HCT116 (cell line): ENCODE results near the gene DCUN1D1. TPM values are rescaled to one million over a fixed set of nuclear protein-coding genes. Genes with fewer than 3 reads are reported as not detected.

Experiments
- ATAC-seq: fragments of 200-7000 bp; cut with Tn5 transposase; 2 replicates; pipeline ENCODE4 v1.9.1; 2020; ENCODE audit warnings: mild to moderate bottlenecking, moderate library complexity
- BruUV-seq: library from RNA; stranded (reverse); fragments of 400-500 nt; replicated peaks from 2 replicates; lab custom pipeline; 2021; lab: Mats Ljungman, UMichigan
- CTCF ChIA-PET: fragments of 300-600 bp; sonication (Branson Sonifier 250); formaldehyde crosslinking; loops from one replicate; lab custom pipeline; 2021; ENCODE audit warnings: antibody characterized with exemption; lab: Charles Lee
- POLR2A ChIA-PET: fragments of 300-600, 350-600 bp; sonication (Branson Sonifier 250); formaldehyde crosslinking; loops from one replicate; lab custom pipeline; 2021; ENCODE audit warnings: antibody characterized with exemption; lab: Charles Lee
- RAD21 ChIA-PET, 2 experiments: fragments of 300-600 bp; sonication (Branson Sonifier 250); formaldehyde crosslinking; loops; one replicate each; lab custom pipeline; 2023; ENCODE audit warnings: low total read pairs in 2 of 2; ENCODE audit not compliant: uncharacterized antibody in 2 of 2, unreplicated experiment in 2 of 2, low non-redundant PET in 1 of 2; lab: Charles Lee
- DNase-seq: peaks from one replicate; pipeline ENCODE4 v3.0.0-alpha.2; 2010; ENCODE audit warnings: low read depth, low spot score
- H2AFZ ChIP-seq: fragments of 200-600 bp; shearing (Covaris generic), sonication (generic); 2 replicates; pipeline ENCODE4 v1.6.1; 2017; ENCODE audit warnings: low read depth, mixed run types, mixed read lengths, antibody characterized with exemption, low read length; ENCODE audit not compliant: poor library complexity, severe bottlenecking
- H3K27ac ChIP-seq: 2 replicates; pipeline ENCODE4 v1.5.1; 2012; ENCODE audit warnings: low read depth, low read length
- H3K27me3 ChIP-seq: fragments of 200-600 bp; sonication (generic); 2 replicates; pipeline ENCODE4 v1.6.1; 2016; ENCODE audit warnings: mixed run types, low read length, mixed read lengths; ENCODE audit not compliant: insufficient read depth
- H3K36me3 ChIP-seq, 2 experiments: fragments of 200-500 bp in 1 of 2; fragments of 200-600 bp in 1 of 2; sonication (Bioruptor generic) in 1 of 2; sonication (generic) in 1 of 2; 2 replicates each; pipeline versions ENCODE4 v1.5.1 to v1.6.1; 2014 to 2016; ENCODE audit warnings: low read length in 2 of 2, inconsistent platforms in 1 of 2, mixed read lengths in 1 of 2, mixed run types in 1 of 2; ENCODE audit not compliant: insufficient read depth in 2 of 2, control insufficient read depth in 1 of 2
- H3K4me1 ChIP-seq, 2 experiments: fragments of 200-600 bp in 1 of 2; sonication (generic) in 1 of 2; 2 replicates each; pipeline versions ENCODE4 v1.5.1 to v1.6.1; 2012 to 2017; ENCODE audit warnings: low read length in 2 of 2, inconsistent platforms in 1 of 2, mild to moderate bottlenecking in 1 of 2, mixed read lengths in 1 of 2, mixed run types in 1 of 2, moderate library complexity in 1 of 2; ENCODE audit not compliant: insufficient read depth in 2 of 2, control insufficient read depth in 1 of 2
- H3K4me2 ChIP-seq: fragments of 200-600 bp; sonication (generic); 2 replicates; pipeline ENCODE4 v1.6.1; 2017; ENCODE audit warnings: mixed run types, low read length, mixed read lengths
- H3K4me3 ChIP-seq, 2 experiments: fragments of 200-600 bp in 1 of 2; sonication (generic) in 1 of 2; replicated peaks in 1 of 2; 2 replicates each; pipeline ENCODE4 v1.5.1; 2011 to 2016; ENCODE audit warnings: low read length in 2 of 2, control low read depth in 1 of 2, low read depth in 1 of 2, mild to moderate bottlenecking in 1 of 2, mixed read lengths in 1 of 2, mixed run types in 1 of 2
- H3K79me2 ChIP-seq: fragments of 200-600 bp; sonication (generic); 2 replicates; pipeline ENCODE4 v1.6.1; 2017; ENCODE audit warnings: mild to moderate bottlenecking, mixed run types, low read length, moderate library complexity, mixed read lengths; ENCODE audit not compliant: insufficient read depth
- H3K9ac ChIP-seq: fragments of 200-600 bp; sonication (generic); 2 replicates; pipeline ENCODE4 v1.6.1; 2016; ENCODE audit warnings: low read length, mixed read lengths
- H3K9me2 ChIP-seq: fragments of 200-600 bp; sonication (generic), shearing (Covaris generic); 2 replicates; pipeline ENCODE4 v1.6.1; 2017; ENCODE audit warnings: mixed run types, mild to moderate bottlenecking, moderate library complexity; ENCODE audit not compliant: insufficient read depth
- H3K9me3 ChIP-seq, 2 experiments: fragments of 200-500 bp in 1 of 2; fragments of 200-600 bp in 1 of 2; sonication (Bioruptor generic) in 1 of 2; sonication (generic) in 1 of 2; 2 replicates each; pipeline ENCODE4 v1.6.1; 2014 to 2017; ENCODE audit warnings: low read length in 2 of 2, mixed read lengths in 2 of 2, inconsistent platforms in 1 of 2, low read depth in 1 of 2, mild to moderate bottlenecking in 1 of 2, mixed run types in 1 of 2, moderate library complexity in 1 of 2; ENCODE audit not compliant: control insufficient read depth in 1 of 2, insufficient read depth in 1 of 2
- H4K20me1 ChIP-seq: fragments of 200-600 bp; sonication (generic), shearing (Covaris generic); 2 replicates; pipeline ENCODE4 v1.6.1; 2017; ENCODE audit warnings: mixed run types, mild to moderate bottlenecking, moderate library complexity; ENCODE audit not compliant: insufficient read depth
- CEBPB ChIP-seq: IDR thresholded peaks from 2 replicates; pipeline ENCODE4 v1.6.1; 2012; ENCODE audit warnings: low read depth
- EZH2 ChIP-seq: fragments of 200-600 bp; sonication (generic); IDR thresholded peaks from 2 replicates; pipeline ENCODE4 v1.6.1; 2017; ENCODE audit warnings: antibody characterized with exemption, mixed run types
- JUND ChIP-seq: IDR thresholded peaks from 2 replicates; pipeline ENCODE4 v1.6.1; 2012
- POLR2AphosphoS5 ChIP-seq: IDR thresholded peaks from 2 replicates; pipeline ENCODE4 v1.6.1; 2011; ENCODE audit warnings: mild to moderate bottlenecking, low read depth, low read length, moderate library complexity
- RAD21 ChIP-seq: IDR thresholded peaks from 2 replicates; pipeline ENCODE4 v1.6.1; 2012; ENCODE audit warnings: low read depth, mild to moderate bottlenecking
- SIN3A ChIP-seq: IDR thresholded peaks from 2 replicates; pipeline ENCODE4 v1.6.1; 2012; ENCODE audit warnings: low read depth
- SP1 ChIP-seq: IDR thresholded peaks from 2 replicates; pipeline ENCODE4 v1.6.1; 2012; ENCODE audit warnings: low read depth
- SRF ChIP-seq: IDR thresholded peaks from 2 replicates; pipeline ENCODE4 v1.6.1; 2012; ENCODE audit warnings: low read depth
- TCF7L2 ChIP-seq: IDR thresholded peaks from 2 replicates; pipeline ENCODE4 v1.7.0; 2011; ENCODE audit warnings: borderline replicate concordance, inconsistent platforms; ENCODE audit not compliant: insufficient read depth, insufficient read length; ENCODE audit errors: extremely low read depth
- ZNF274 ChIP-seq: fragments of 200-500 bp; sonication (Bioruptor generic); IDR thresholded peaks from 2 replicates; pipeline ENCODE4 v1.6.1; 2014; ENCODE audit warnings: mild to moderate bottlenecking, low read depth, low read length, inconsistent platforms
- intact Hi-C: fragments of 100-400 bp; cut with micrococcal nuclease; formaldehyde crosslinking; loops from 2 replicates; pipeline ENCODE4 v1.10.0; 2022
- total RNA-seq: library from RNA; stranded (reverse); gene quantifications from one replicate; pipeline ENCODE4 v1.2.1, GENCODE V29; 2021; ENCODE audit not compliant: unreplicated experiment
- TF ChIP-seq, protein P1 (sequence below): IDR thresholded peaks from 2 replicates; pipeline ENCODE4 v1.6.1; 2012
- TF ChIP-seq, protein P2 (sequence below): IDR thresholded peaks from 2 replicates; pipeline ENCODE4 v1.6.1; 2012; ENCODE audit warnings: low read depth
- TF ChIP-seq, protein P3 (sequence below): IDR thresholded peaks from 2 replicates; pipeline ENCODE4 v1.6.1; 2011; ENCODE audit warnings: mild to moderate bottlenecking, low read length, moderate library complexity; ENCODE audit not compliant: insufficient replicate concordance; ENCODE audit errors: extremely low read depth

The DCUN1D1 gene
- total RNA-seq, 1 experiment from 2014 or later: 46.9 TPM

DNA sequence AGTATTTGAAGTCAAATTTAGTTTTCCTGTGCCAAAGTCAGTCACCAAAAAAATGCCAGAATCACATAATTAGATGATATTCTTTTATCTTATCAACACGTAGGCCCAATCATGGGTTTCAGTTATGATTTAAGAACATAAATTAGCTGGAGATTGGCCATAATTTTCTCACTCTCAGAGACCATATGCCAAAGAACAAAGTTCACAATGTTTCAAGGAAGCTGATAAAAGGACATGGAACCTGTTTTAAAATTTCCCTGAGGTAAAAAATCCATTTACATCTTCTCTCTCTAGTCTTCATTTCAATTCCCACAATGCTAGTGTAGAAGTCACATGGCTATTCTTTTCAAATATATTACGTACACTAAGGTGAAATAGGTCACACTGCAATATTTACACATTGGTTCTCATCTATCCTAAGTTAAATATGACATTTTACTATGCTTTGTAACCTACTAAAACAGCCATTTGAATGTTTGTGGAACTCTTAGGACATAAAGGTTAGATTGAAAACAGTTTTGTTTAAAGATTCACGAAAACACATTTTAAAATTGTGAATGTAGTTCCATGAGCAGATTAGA, 42.7 kb upstream of the DCUN1D1 start:
- POLR2A ChIA-PET: no interaction called here
- CTCF ChIA-PET: no interaction called here
- ATAC-seq (no peak), DNase-seq (no peak)
- no peaks in the 10 kb centered on the region for H3K9me2 ChIP-seq
- no peak overlapping the region for H3K9ac ChIP-seq
- no peaks in the 10 kb centered on the region for H4K20me1 ChIP-seq
- intact Hi-C loops: no loop called here
- RAD21 ChIA-PET: no interaction called here
- H3K27me3 ChIP-seq: no peaks in the 10 kb centered on the region
- H3K36me3 ChIP-seq: peaks cover 0 to 6% of the 10 kb centered on the region in 2 experiments; a peak in 1 of 4 replicates
- no peak overlapping the region for H3K4me2 ChIP-seq
- no peak overlapping the region for H3K27ac ChIP-seq
- H3K4me3 ChIP-seq: no peak overlapping the region
- H3K79me2 ChIP-seq: no peaks in the 10 kb centered on the region
- no peaks in the 10 kb centered on the region for H3K4me1 ChIP-seq
- no peak overlapping the region for H2AFZ ChIP-seq
- H3K9me3 ChIP-seq: 0 out of 4 replicates have a peak, but pooled peaks cover 0 to 2% of the 10 kb centered on the region in 2 experiments
- TF ChIP-seq SIN3A: no peak
- no peak for TF ChIP-seq ZNF274
- TF ChIP-seq TCF7L2: no peak
- no peak for TF ChIP-seq EZH2
- no peak for TF ChIP-seq RAD21
- TF ChIP-seq, protein P1, sequence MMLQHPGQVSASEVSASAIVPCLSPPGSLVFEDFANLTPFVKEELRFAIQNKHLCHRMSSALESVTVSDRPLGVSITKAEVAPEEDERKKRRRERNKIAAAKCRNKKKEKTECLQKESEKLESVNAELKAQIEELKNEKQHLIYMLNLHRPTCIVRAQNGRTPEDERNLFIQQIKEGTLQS: no peak
- TF ChIP-seq POLR2AphosphoS5: no peak
- TF ChIP-seq JUND: no peak
- TF ChIP-seq SRF: no peak
- no peak for TF ChIP-seq CEBPB
- no peak for TF ChIP-seq SP1
- TF ChIP-seq, protein P2, sequence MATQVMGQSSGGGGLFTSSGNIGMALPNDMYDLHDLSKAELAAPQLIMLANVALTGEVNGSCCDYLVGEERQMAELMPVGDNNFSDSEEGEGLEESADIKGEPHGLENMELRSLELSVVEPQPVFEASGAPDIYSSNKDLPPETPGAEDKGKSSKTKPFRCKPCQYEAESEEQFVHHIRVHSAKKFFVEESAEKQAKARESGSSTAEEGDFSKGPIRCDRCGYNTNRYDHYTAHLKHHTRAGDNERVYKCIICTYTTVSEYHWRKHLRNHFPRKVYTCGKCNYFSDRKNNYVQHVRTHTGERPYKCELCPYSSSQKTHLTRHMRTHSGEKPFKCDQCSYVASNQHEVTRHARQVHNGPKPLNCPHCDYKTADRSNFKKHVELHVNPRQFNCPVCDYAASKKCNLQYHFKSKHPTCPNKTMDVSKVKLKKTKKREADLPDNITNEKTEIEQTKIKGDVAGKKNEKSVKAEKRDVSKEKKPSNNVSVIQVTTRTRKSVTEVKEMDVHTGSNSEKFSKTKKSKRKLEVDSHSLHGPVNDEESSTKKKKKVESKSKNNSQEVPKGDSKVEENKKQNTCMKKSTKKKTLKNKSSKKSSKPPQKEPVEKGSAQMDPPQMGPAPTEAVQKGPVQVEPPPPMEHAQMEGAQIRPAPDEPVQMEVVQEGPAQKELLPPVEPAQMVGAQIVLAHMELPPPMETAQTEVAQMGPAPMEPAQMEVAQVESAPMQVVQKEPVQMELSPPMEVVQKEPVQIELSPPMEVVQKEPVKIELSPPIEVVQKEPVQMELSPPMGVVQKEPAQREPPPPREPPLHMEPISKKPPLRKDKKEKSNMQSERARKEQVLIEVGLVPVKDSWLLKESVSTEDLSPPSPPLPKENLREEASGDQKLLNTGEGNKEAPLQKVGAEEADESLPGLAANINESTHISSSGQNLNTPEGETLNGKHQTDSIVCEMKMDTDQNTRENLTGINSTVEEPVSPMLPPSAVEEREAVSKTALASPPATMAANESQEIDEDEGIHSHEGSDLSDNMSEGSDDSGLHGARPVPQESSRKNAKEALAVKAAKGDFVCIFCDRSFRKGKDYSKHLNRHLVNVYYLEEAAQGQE: no peak
- TF ChIP-seq, protein P3, sequence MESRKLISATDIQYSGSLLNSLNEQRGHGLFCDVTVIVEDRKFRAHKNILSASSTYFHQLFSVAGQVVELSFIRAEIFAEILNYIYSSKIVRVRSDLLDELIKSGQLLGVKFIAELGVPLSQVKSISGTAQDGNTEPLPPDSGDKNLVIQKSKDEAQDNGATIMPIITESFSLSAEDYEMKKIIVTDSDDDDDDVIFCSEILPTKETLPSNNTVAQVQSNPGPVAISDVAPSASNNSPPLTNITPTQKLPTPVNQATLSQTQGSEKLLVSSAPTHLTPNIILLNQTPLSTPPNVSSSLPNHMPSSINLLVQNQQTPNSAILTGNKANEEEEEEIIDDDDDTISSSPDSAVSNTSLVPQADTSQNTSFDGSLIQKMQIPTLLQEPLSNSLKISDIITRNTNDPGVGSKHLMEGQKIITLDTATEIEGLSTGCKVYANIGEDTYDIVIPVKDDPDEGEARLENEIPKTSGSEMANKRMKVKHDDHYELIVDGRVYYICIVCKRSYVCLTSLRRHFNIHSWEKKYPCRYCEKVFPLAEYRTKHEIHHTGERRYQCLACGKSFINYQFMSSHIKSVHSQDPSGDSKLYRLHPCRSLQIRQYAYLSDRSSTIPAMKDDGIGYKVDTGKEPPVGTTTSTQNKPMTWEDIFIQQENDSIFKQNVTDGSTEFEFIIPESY: no peak
- no TSS peak for BruUV-seq
